K562 (cell line): ENCODE measurements around the gene AP4E1. TPM values are rescaled to one million over a fixed set of nuclear protein-coding genes. Genes with fewer than 3 reads are reported as not detected.

Source experiments
- ARID1B ChIP-seq: fragments of 450-650 bp; IDR thresholded peaks from 2 replicates; pipeline ENCODE4 v1.6.1; 2016; ENCODE audit warnings: antibody characterized with exemption, mild to moderate bottlenecking, inconsistent platforms
- C11orf30 ChIP-seq: fragments of 450-650 bp; IDR thresholded peaks from 2 replicates; pipeline ENCODE4 v1.6.1; 2016; ENCODE audit warnings: low read depth, mild to moderate bottlenecking
- CAMTA2 ChIP-seq: fragments of 250-450 bp; sonication (Bioruptor Pico); conservative IDR thresholded peaks from 2 replicates; pipeline ENCODE4 v1.5.1; 2022
- CBX1 ChIP-seq: sonication (generic); IDR thresholded peaks from 2 replicates; pipeline ENCODE4 v1.6.1; 2016; ENCODE audit warnings: antibody characterized with exemption, low read depth, mild to moderate bottlenecking
- DACH1 ChIP-seq: fragments of 450-650 bp; IDR thresholded peaks from 2 replicates; pipeline ENCODE4 v1.6.1; 2018; ENCODE audit not compliant: partially characterized antibody
- ELF2 ChIP-seq: fragments of 250-450 bp; sonication (Bioruptor Pico); IDR thresholded peaks from 2 replicates; pipeline ENCODE4 v1.5.0; 2021; ENCODE audit warnings: mild to moderate bottlenecking
- ESRRA ChIP-seq: fragments of 450-650 bp; IDR thresholded peaks from 2 replicates; pipeline ENCODE4 v1.6.1; 2014; ENCODE audit warnings: low read depth, mild to moderate bottlenecking, moderate library complexity, borderline replicate concordance
- FOSL1 ChIP-seq: fragments of 200-800 bp; sonication (Bioruptor generic); conservative IDR thresholded peaks from 2 replicates; pipeline ENCODE4 v1.6.1; 2016; ENCODE audit warnings: missing genetic modification characterization, missing compliant biosample characterization
- HIVEP1 ChIP-seq: fragments of 250-450 bp; sonication (Bioruptor Pico); IDR thresholded peaks from 2 replicates; pipeline ENCODE4 v1.4.0; 2020; ENCODE audit warnings: mild to moderate bottlenecking
- KLF6 ChIP-seq: fragments of 250-450 bp; sonication (Bioruptor Pico); IDR thresholded peaks from 2 replicates; pipeline ENCODE4 v1.4.0; 2020; ENCODE audit warnings: mild to moderate bottlenecking, moderate library complexity, borderline replicate concordance
- MED1 ChIP-seq: sonication (generic); formaldehyde crosslinking; IDR thresholded peaks from 2 replicates; pipeline ENCODE4 v1.8.1; 2023; ENCODE audit warnings: missing genetic modification reagents, borderline replicate concordance
- SMAD2 ChIP-seq: fragments of 150-350 bp; IDR thresholded peaks from 2 replicates; pipeline ENCODE4 v1.6.1; 2014; ENCODE audit warnings: low read depth, mild to moderate bottlenecking, low read length
- SRSF9 ChIP-seq: fragments of 200-400 bp; formaldehyde crosslinking; IDR thresholded peaks from 2 replicates; pipeline ENCODE4 v1.6.1; 2017; ENCODE audit warnings: low read depth, low read length, borderline replicate concordance
- TAL1 ChIP-seq: fragments of 450-650 bp; IDR thresholded peaks from 2 replicates; pipeline ENCODE4 v1.6.1; 2016; ENCODE audit warnings: mild to moderate bottlenecking
- TEAD4 ChIP-seq, 2 experiments: sonication (generic) in 1 of 2; formaldehyde crosslinking in 1 of 2; IDR thresholded peaks; 2 replicates each; pipeline versions ENCODE4 v1.6.1 to v1.8.0; 2012 to 2022; ENCODE audit warnings: borderline replicate concordance in 1 of 2, inconsistent platforms in 1 of 2, low read length in 1 of 2, mild to moderate bottlenecking in 1 of 2, missing genetic modification reagents in 1 of 2
- TRIM24 ChIP-seq, 2 experiments: fragments of 450-650 bp; IDR thresholded peaks; 2 replicates each; pipeline ENCODE4 v1.6.1; 2016
- ZC3H11A ChIP-seq: IDR thresholded peaks from 2 replicates; pipeline ENCODE4 v1.6.1; 2012; ENCODE audit warnings: low read depth, low read length, improper control_type of control experiment
- ZNF184 ChIP-seq: sonication (generic); formaldehyde crosslinking; IDR thresholded peaks from 2 replicates; pipeline ENCODE4 v1.5.0; 2020; ENCODE audit warnings: missing genetic modification reagents
- ZNF274 ChIP-seq: IDR thresholded peaks from 2 replicates; pipeline ENCODE4 v1.6.1; 2011; ENCODE audit warnings: low read depth, mild to moderate bottlenecking, low read length, moderate library complexity, borderline replicate concordance
- ZNF551 ChIP-seq: fragments of 250-450 bp; sonication (Bioruptor Pico); IDR thresholded peaks from 2 replicates; pipeline ENCODE4 v1.5.0; 2021; ENCODE audit warnings: mild to moderate bottlenecking, moderate library complexity
- polyA plus RNA-seq, 8 experiments: library from polyadenylated mRNA; depleted of rRNA in 4 of 8; stranded (reverse) in 5 of 8; unstranded in 3 of 8; fragments of >200 nt; fragmentation: Nextera tagmentation in 2 of 8; fragmentation: Illumina TruSeq in 1 of 8; extraction: Ambion mirVana in 2 of 8; extraction: Trizol in 1 of 8; gene quantifications; 2 replicates each; pipeline versions ENCODE4 v1.2.1 to v1.2.3, GENCODE V29; 2011 to 2014; ENCODE audit warnings: inconsistent platforms in 1 of 8, missing spikeins in 1 of 8
- total RNA-seq, 7 experiments: library from RNA; depleted of rRNA in 6 of 7; stranded (reverse); fragments of >200 nt in 6 of 7; fragmentation: Illumina TruSeq in 2 of 7; extraction: Trizol in 2 of 7; gene quantifications; 2 replicates each; pipeline versions ENCODE4 v1.2.1 to v1.2.3, GENCODE V29; 2011 to 2021; ENCODE audit warnings: low replicate concordance in 1 of 7
- TF ChIP-seq, protein P1 (sequence below): sonication (generic); formaldehyde crosslinking; IDR thresholded peaks from 2 replicates; pipeline ENCODE4 v1.8.1; 2022; ENCODE audit warnings: missing genetic modification reagents
- TF ChIP-seq, protein P2 (sequence below): fragments of 450-650 bp; IDR thresholded peaks from 2 replicates; pipeline ENCODE4 v1.6.1; 2016
- TF ChIP-seq, protein P3 (sequence below), 2 experiments: fragments of 250-450 bp in 1 of 2; fragments of 450-650 bp in 1 of 2; sonication (Bioruptor Pico) in 1 of 2; IDR thresholded peaks; 2 replicates each; pipeline versions ENCODE4 v1.6.1 to v1.8.0; 2016 to 2021; ENCODE audit warnings: mild to moderate bottlenecking in 2 of 2, moderate library complexity in 2 of 2, missing compliant biosample characterization in 1 of 2, missing genetic modification characterization in 1 of 2
- TF ChIP-seq, protein P4 (sequence below): fragments of 250-450 bp; sonication (Bioruptor Pico); IDR thresholded peaks from 2 replicates; pipeline ENCODE4 v1.4.0; 2020; ENCODE audit warnings: mild to moderate bottlenecking, moderate library complexity

AP4E1 gene
- total and polyA plus RNA-seq, 9 of the 15 experiments (the other 6 are each of a cell fraction or from before 2014, with no cell fraction given) = 1.3 to 11.5 (median 4.4) TPM

DNA sequence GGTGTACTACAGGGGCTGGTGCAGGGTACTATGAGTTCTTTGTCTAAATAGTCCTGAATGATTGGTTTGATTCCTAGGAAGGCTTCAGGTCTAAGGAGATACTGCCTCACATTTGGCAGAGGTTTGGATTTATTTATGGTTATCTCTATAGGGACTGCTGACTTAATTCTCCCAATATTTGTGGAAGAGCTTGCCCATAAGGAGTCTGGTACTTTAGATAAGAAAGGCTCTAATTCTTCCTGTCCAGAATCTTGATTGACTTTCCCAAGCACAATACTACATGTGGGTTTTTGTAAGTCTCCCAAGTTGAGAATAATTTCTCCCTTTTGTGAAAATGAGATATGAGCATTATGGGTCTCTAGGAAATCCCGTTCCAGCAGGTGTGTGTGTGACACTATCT lies 36.7 kb upstream of the AP4E1 start (continued):
- TF ChIP-seq, protein P1, sequence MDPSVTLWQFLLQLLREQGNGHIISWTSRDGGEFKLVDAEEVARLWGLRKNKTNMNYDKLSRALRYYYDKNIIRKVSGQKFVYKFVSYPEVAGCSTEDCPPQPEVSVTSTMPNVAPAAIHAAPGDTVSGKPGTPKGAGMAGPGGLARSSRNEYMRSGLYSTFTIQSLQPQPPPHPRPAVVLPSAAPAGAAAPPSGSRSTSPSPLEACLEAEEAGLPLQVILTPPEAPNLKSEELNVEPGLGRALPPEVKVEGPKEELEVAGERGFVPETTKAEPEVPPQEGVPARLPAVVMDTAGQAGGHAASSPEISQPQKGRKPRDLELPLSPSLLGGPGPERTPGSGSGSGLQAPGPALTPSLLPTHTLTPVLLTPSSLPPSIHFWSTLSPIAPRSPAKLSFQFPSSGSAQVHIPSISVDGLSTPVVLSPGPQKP (CRISPR knock-in tag) = no peak
- TF ChIP-seq, protein P2, sequence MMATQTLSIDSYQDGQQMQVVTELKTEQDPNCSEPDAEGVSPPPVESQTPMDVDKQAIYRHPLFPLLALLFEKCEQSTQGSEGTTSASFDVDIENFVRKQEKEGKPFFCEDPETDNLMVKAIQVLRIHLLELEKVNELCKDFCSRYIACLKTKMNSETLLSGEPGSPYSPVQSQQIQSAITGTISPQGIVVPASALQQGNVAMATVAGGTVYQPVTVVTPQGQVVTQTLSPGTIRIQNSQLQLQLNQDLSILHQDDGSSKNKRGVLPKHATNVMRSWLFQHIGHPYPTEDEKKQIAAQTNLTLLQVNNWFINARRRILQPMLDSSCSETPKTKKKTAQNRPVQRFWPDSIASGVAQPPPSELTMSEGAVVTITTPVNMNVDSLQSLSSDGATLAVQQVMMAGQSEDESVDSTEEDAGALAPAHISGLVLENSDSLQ = peak; percentile 81
- TF ChIP-seq FOSL1 (tag) (peak; percentile 27; the same call in 1 of the 2 replicates), ZNF184 (no peak), CAMTA2 (CRISPR knock-in tag) (no peak), ELF2 (no peak), DACH1 (no peak), MED1 (CRISPR knock-in tag) (no peak), ZNF274 (no peak), ZNF551 (CRISPR knock-in tag) (no peak), ARID1B (peak; percentile 72), TAL1 (peak; percentile 74), C11orf30 (no peak), HIVEP1 (CRISPR knock-in tag) (no peak), CBX1 (no peak), TEAD4 (IDR thresholded peaks at IDR 0.05; ENCODE audit: low read length) (peak; percentile 69), TEAD4 (CRISPR knock-in tag; IDR thresholded peaks at IDR 0.05; ENCODE audit: borderline replicate concordance) (no peak), SMAD2 (no peak), TRIM24 (IDR thresholded peaks at IDR 0.05) (no peak), SRSF9 (no peak), ZC3H11A (no peak), KLF6 (CRISPR knock-in tag) (no peak), ESRRA (no peak)
- TF ChIP-seq, protein P3, sequence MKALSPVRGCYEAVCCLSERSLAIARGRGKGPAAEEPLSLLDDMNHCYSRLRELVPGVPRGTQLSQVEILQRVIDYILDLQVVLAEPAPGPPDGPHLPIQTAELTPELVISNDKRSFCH (CRISPR knock-in tag; IDR thresholded peaks at IDR 0.05) = no peak
- TF ChIP-seq, protein P3 (tag; IDR thresholded peaks at IDR 0.05) = no peak
- TF ChIP-seq, protein P4, sequence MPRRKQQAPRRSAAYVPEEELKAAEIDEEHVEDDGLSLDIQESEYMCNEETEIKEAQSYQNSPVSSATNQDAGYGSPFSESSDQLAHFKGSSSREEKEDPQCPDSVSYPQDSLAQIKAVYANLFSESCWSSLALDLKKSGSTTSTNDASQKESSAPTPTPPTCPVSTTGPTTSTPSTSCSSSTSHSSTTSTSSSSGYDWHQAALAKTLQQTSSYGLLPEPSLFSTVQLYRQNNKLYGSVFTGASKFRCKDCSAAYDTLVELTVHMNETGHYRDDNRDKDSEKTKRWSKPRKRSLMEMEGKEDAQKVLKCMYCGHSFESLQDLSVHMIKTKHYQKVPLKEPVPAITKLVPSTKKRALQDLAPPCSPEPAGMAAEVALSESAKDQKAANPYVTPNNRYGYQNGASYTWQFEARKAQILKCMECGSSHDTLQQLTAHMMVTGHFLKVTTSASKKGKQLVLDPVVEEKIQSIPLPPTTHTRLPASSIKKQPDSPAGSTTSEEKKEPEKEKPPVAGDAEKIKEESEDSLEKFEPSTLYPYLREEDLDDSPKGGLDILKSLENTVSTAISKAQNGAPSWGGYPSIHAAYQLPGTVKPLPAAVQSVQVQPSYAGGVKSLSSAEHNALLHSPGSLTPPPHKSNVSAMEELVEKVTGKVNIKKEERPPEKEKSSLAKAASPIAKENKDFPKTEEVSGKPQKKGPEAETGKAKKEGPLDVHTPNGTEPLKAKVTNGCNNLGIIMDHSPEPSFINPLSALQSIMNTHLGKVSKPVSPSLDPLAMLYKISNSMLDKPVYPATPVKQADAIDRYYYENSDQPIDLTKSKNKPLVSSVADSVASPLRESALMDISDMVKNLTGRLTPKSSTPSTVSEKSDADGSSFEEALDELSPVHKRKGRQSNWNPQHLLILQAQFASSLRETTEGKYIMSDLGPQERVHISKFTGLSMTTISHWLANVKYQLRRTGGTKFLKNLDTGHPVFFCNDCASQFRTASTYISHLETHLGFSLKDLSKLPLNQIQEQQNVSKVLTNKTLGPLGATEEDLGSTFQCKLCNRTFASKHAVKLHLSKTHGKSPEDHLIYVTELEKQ (CRISPR knock-in tag) = no peak
- TF ChIP-seq, all 486 proteins: peak for 21
